ENCODE results near the gene UGT1A7. TPM values are rescaled to one million over a fixed set of nuclear protein-coding genes. Genes with fewer than 3 reads are reported as not detected.

The UGT1A7 gene
- total RNA-seq, 1 donor from 2014 or later: not detected

DNA sequence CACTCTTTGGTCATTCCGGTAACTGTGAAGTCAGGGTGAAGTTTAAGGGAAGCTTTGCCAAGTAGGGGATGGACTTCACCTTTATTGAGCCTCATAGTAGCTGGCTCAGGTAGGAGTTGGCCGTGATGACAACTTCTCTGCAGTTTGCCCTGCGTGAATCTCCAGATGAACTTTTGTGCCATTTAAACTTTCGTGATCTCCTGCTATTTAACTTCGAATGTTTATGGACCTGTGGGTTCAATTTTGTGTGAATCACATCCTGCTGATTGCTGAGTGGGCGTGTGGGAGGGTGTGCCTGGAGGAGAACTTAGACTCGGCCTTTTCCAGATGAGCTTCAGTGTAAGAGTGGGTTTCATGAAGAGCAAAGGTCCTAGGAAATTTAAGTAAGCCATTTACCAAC, 82.6 kb downstream of the UGT1A7 start:
- intact Hi-C loops (cut with micrococcal nuclease): no loop called here
- no peaks in the 10 kb centered on the region for H3K4me1 Mint-ChIP-seq (ENCODE audit: low read depth)
- H3K27ac Mint-ChIP-seq: no peak overlapping the region
- DNase-seq (ENCODE audit: low spot score): no peak
- H3K27me3 Mint-ChIP-seq (ENCODE audit: insufficient read depth): no peaks in the 10 kb centered on the region
- H3K36me3 Mint-ChIP-seq (ENCODE audit: low read depth): no peaks in the 10 kb centered on the region
- no peaks in the 10 kb centered on the region for H3K9me3 Mint-ChIP-seq
- H3K4me3 Mint-ChIP-seq: no peak overlapping the region

DNA sequence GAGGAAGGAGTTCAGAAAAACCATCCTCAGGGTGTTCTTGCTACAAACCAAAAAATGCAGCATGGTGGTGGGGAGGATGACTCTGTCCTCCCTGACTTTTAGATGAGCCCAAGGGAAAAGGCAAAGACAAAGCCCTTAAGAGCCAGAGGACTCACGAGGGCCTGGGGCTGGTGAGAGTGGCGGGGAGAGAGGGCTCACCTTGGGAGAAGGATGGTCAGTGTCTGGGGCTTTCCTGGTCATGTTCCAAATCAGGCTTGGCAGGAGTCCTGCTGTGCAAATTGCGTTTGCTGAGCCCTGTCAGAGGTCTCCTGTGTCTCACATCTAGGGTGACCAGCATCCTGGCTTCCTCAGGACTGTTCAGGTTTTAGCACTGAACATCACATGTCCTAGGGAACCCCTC, 83.1 kb downstream of the UGT1A7 start:
- no peak for DNase-seq (ENCODE audit: low spot score)
- Mint-ChIP-seq H3K27ac (no peak overlapping the region), H3K9me3 (no peaks in the 10 kb centered on the region), H3K36me3 (ENCODE audit: low read depth) (no peaks in the 10 kb centered on the region), H3K4me3 (no peak overlapping the region), H3K4me1 (ENCODE audit: low read depth) (no peaks in the 10 kb centered on the region), H3K27me3 (ENCODE audit: insufficient read depth) (no peaks in the 10 kb centered on the region)
- intact Hi-C loops (cut with micrococcal nuclease): no loop called here

DNA sequence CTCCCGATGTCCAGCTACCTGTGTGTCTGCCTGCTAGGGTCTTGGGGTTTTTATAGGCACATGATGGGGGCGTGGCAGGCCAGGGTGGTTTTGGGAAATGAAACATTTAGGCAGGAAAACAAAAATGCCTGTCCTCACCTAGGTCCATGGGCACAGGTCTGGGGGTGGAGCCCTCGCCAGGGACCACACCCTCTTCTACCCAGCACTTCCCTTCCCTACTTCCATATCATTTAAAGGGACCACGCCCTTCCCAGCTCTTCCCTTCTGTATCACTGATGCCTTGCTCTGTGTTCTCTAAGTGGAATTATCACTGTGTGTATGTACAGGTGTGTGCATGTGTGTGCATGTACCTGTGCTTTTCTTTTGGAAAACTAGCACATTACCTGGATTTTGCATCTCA, 84.7 kb downstream of the UGT1A7 start:
- Mint-ChIP-seq H3K27ac (no peak overlapping the region), H3K4me3 (no peak overlapping the region), H3K4me1 (ENCODE audit: low read depth) (no peaks in the 10 kb centered on the region), H3K27me3 (ENCODE audit: insufficient read depth) (peaks cover 4% of the 10 kb centered on the region), H3K9me3 (no peaks in the 10 kb centered on the region), H3K36me3 (ENCODE audit: low read depth) (no peaks in the 10 kb centered on the region)
- intact Hi-C loops (cut with micrococcal nuclease): no loop called here
- DNase-seq (ENCODE audit: low spot score): no peak

DNA sequence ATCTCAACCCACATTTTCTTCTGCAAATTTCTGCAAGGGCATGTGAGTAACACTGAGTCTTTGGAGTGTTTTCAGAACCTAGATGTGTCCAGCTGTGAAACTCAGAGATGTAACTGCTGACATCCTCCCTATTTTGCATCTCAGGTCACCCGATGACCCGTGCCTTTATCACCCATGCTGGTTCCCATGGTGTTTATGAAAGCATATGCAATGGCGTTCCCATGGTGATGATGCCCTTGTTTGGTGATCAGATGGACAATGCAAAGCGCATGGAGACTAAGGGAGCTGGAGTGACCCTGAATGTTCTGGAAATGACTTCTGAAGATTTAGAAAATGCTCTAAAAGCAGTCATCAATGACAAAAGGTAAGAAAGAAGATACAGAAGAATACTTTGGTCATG, 86.4 kb downstream of the UGT1A7 start:
- H3K9me3 Mint-ChIP-seq: no peaks in the 10 kb centered on the region
- DNase-seq (ENCODE audit: low spot score): no peak
- intact Hi-C loops (cut with micrococcal nuclease): no loop called here
- H3K4me1 Mint-ChIP-seq (ENCODE audit: low read depth): no peaks in the 10 kb centered on the region
- H3K27ac Mint-ChIP-seq: no peak overlapping the region
- peaks cover 4% of the 10 kb centered on the region for H3K27me3 Mint-ChIP-seq (ENCODE audit: insufficient read depth)
- no peaks in the 10 kb centered on the region for H3K36me3 Mint-ChIP-seq (ENCODE audit: low read depth)
- H3K4me3 Mint-ChIP-seq: no peak overlapping the region

DNA sequence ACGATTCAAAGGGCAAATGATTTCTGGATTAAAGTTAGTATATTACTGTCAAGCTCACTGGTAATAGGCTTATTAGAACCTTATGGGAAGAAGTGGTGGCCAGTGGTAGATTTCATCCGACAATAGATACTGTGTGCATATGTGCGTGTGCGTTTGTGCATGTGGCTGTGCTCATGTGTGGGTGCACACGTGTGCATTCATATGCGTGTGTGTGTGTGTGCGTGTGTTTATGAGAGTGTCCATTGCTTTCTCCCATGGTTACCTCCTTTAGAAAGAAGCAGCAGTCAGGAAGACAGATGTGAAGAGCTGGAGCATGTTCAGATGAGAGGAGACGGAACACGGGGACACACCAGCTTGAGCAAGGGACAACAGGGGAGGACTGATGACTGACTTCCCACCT, 87.6 kb downstream of the UGT1A7 start:
- Mint-ChIP-seq H3K36me3 (ENCODE audit: low read depth) (no peaks in the 10 kb centered on the region), H3K4me1 (ENCODE audit: low read depth) (no peaks in the 10 kb centered on the region), H3K27me3 (ENCODE audit: insufficient read depth) (peaks cover 4% of the 10 kb centered on the region), H3K27ac (no peak overlapping the region), H3K4me3 (no peak overlapping the region), H3K9me3 (no peaks in the 10 kb centered on the region)
- intact Hi-C loops (cut with micrococcal nuclease): no loop called here
- DNase-seq (ENCODE audit: low spot score): no peak

DNA sequence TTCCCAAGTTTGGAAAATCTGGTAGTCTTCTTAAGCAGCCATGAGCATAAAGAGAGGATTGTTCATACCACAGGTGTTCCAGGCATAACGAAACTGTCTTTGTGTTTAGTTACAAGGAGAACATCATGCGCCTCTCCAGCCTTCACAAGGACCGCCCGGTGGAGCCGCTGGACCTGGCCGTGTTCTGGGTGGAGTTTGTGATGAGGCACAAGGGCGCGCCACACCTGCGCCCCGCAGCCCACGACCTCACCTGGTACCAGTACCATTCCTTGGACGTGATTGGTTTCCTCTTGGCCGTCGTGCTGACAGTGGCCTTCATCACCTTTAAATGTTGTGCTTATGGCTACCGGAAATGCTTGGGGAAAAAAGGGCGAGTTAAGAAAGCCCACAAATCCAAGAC, 90.5 kb downstream of the UGT1A7 start:
- no peak for DNase-seq (ENCODE audit: low spot score)
- no peaks in the 10 kb centered on the region for H3K36me3 Mint-ChIP-seq (ENCODE audit: low read depth)
- no peak overlapping the region for H3K4me3 Mint-ChIP-seq
- peaks cover 4% of the 10 kb centered on the region for H3K27me3 Mint-ChIP-seq (ENCODE audit: insufficient read depth)
- intact Hi-C loops (cut with micrococcal nuclease): no loop called here
- no peak overlapping the region for H3K27ac Mint-ChIP-seq
- H3K9me3 Mint-ChIP-seq: peaks cover 4% of the 10 kb centered on the region
- H3K4me1 Mint-ChIP-seq (ENCODE audit: low read depth): no peaks in the 10 kb centered on the region

DNA sequence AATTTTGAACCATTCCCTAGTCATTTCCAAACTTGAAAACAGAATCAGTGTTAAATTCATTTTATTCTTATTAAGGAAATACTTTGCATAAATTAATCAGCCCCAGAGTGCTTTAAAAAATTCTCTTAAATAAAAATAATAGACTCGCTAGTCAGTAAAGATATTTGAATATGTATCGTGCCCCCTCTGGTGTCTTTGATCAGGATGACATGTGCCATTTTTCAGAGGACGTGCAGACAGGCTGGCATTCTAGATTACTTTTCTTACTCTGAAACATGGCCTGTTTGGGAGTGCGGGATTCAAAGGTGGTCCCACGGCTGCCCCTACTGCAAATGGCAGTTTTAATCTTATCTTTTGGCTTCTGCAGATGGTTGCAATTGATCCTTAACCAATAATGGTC, 90.9 kb downstream of the UGT1A7 start:
- intact Hi-C loops (cut with micrococcal nuclease): no loop called here
- peaks cover 4% of the 10 kb centered on the region for H3K9me3 Mint-ChIP-seq
- no peak overlapping the region for H3K27ac Mint-ChIP-seq
- peaks cover 4% of the 10 kb centered on the region for H3K27me3 Mint-ChIP-seq (ENCODE audit: insufficient read depth)
- H3K4me1 Mint-ChIP-seq (ENCODE audit: low read depth): no peaks in the 10 kb centered on the region
- no peak overlapping the region for H3K4me3 Mint-ChIP-seq
- no peaks in the 10 kb centered on the region for H3K36me3 Mint-ChIP-seq (ENCODE audit: low read depth)
- DNase-seq (ENCODE audit: low spot score): no peak

DNA sequence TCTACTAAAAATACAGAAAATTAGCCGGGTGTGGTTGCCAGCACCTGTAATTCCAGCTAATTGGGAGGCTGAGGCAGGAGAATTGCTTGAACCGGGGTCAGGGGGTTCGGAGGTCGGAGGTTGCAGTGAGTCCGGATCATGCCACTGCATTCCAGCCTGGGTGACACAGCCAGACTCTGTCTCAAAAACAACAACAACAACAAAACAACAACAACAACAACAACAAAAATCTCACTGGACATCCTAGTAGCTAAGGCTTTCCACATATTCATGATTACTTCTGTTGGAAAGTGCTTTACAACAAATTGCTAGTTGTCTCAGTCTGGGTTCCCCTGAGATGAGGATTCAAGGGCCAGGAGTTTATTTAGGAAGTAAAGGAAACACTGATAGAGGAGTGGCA, 92.2 kb downstream of the UGT1A7 start:
- peaks cover 4% of the 10 kb centered on the region for H3K27me3 Mint-ChIP-seq (ENCODE audit: insufficient read depth)
- no peaks in the 10 kb centered on the region for H3K4me1 Mint-ChIP-seq (ENCODE audit: low read depth)
- H3K4me3 Mint-ChIP-seq: no peak overlapping the region
- no peak overlapping the region for H3K27ac Mint-ChIP-seq
- H3K9me3 Mint-ChIP-seq: peaks cover 4% of the 10 kb centered on the region
- no peak for DNase-seq (ENCODE audit: low spot score)
- intact Hi-C loops (cut with micrococcal nuclease): no loop called here
- H3K36me3 Mint-ChIP-seq (ENCODE audit: low read depth): no peaks in the 10 kb centered on the region

DNA sequence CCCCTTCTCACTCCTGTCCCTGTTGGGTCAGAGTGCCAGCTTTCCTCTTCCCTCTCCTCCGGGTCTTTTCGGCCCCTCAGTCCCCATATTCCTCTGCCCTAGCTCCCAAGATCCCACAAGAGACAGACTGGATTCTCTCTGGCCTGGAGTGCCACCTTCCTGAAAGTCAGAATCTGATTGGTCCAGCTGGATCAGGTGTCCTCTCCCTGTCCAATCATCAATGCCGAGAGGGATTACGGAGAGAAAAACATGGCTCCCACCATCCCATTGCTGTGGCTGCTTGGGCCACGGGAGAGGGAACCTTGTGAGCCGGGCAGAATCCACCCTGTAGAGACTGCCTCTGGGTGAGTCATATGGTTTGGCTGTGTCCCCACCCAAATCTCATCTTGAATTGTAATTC, 93.7 kb downstream of the UGT1A7 start:
- Mint-ChIP-seq H3K36me3 (ENCODE audit: low read depth) (no peaks in the 10 kb centered on the region), H3K4me1 (ENCODE audit: low read depth) (no peaks in the 10 kb centered on the region), H3K9me3 (peaks cover 4% of the 10 kb centered on the region), H3K27ac (no peak overlapping the region), H3K27me3 (ENCODE audit: insufficient read depth) (peaks cover 8% of the 10 kb centered on the region), H3K4me3 (no peak overlapping the region)
- intact Hi-C loops (cut with micrococcal nuclease): no loop called here
- DNase-seq (ENCODE audit: low spot score): no peak

DNA sequence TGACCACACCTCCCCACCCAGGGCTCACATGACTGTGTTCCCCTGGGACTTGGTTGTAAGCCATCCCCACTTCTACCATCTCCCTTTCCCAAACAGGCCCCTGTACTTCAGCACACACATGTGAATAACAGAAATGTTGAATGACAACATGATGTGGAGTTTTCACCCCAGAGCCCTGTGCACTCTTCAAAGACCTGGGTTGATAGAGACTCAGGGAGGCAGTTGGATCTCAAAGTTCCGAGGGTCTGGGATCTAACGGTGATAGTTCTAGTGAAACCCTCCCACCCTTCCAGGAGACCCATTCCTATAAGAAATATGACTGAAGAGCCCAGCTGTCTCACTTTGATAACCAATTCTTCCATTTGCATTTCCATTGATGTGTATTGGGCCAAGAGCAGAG, 96.3 kb downstream of the UGT1A7 start, which contains the start of gene MROH2A:
TSS of gene MROH2A (plus strand) at position 301 of the 400 bp plus-strand sequence. CDS start 1,029 bp downstream, outside the sequence.
- no peak for DNase-seq (ENCODE audit: low spot score)
- intact Hi-C loops (cut with micrococcal nuclease): no loop called here
- Mint-ChIP-seq H3K9me3 (peaks cover 4% of the 10 kb centered on the region), H3K36me3 (ENCODE audit: low read depth) (no peaks in the 10 kb centered on the region), H3K4me1 (ENCODE audit: low read depth) (no peaks in the 10 kb centered on the region), H3K4me3 (no peak within 1 kb of the TSS), H3K27me3 (ENCODE audit: insufficient read depth) (peaks cover 12% of the 10 kb centered on the region), H3K27ac (no peak within 1 kb of the TSS)

DNA sequence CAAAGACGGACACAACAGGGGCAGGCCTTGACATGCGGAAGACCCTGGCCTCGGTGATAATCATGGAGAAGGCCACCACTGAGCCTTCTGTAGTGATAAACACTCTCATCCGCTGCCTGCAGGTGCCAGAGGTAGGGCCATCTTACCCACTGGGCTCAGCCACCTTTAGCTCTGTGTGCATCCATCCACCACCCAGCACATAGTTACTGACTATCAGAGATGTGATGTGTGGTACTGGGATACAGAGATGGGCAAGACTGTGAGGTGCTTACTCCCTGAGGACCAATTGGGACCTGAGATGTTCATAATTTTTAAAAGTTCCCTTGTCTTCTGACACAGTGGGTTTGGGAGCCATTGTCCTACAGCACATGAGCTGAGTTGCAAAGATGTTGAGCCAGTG, 98.0 kb downstream of the UGT1A7 start:
- H3K4me3 Mint-ChIP-seq: no peak overlapping the region
- intact Hi-C loops (cut with micrococcal nuclease): no loop called here
- no peaks in the 10 kb centered on the region for H3K36me3 Mint-ChIP-seq (ENCODE audit: low read depth)
- peaks cover 4% of the 10 kb centered on the region for H3K9me3 Mint-ChIP-seq
- H3K4me1 Mint-ChIP-seq (ENCODE audit: low read depth): no peaks in the 10 kb centered on the region
- no peak for DNase-seq (ENCODE audit: low spot score)
- no peak overlapping the region for H3K27ac Mint-ChIP-seq
- H3K27me3 Mint-ChIP-seq (ENCODE audit: insufficient read depth): peaks cover 12% of the 10 kb centered on the region

DNA sequence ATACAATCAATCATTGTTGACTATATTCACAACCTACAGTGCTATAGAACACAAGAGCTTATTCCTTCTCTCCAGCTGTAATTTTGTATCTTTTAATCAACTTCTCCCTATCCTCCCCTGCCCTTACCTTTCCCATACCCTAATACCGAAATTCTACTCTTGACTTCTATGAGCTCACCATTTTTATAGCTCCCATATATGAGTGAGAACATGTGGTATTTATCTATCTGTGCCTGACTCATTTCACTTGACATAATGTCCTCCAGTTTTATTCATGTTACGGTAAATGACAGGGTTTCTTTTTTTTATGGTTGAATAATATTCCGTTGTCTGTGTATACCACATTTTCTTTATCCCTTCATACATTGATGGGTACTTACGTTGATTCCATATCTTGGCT, 99.1 kb downstream of the UGT1A7 start:
- no peak overlapping the region for H3K27ac Mint-ChIP-seq
- DNase-seq (ENCODE audit: low spot score): no peak
- intact Hi-C loops (cut with micrococcal nuclease): no loop called here
- H3K9me3 Mint-ChIP-seq: peaks cover 3% of the 10 kb centered on the region
- H3K36me3 Mint-ChIP-seq (ENCODE audit: low read depth): no peaks in the 10 kb centered on the region
- no peaks in the 10 kb centered on the region for H3K4me1 Mint-ChIP-seq (ENCODE audit: low read depth)
- H3K27me3 Mint-ChIP-seq (ENCODE audit: insufficient read depth): peaks cover 12% of the 10 kb centered on the region
- no peak overlapping the region for H3K4me3 Mint-ChIP-seq

DNA sequence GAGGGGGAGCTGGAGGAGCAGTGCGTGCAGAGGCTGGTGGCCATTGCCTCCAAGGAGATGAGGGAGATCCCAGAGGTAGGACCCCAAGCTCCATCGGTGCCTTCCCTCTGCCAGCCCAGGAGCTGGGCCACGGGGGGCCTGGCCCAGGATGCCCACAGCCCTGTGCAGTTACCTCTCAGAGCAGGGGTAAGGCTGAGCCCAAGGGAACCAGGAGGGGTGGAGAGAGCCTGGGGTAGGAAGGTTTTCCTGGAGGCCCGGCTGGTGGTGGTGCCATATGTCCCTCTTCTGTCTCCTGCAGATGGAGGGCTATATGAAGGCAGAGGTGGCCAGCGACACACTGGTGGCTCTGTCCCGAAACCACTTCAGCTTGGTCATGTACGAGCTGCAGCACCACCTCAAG, 107.9 kb downstream of the UGT1A7 start:
- no peaks in the 10 kb centered on the region for H3K36me3 Mint-ChIP-seq (ENCODE audit: low read depth)
- H3K27ac Mint-ChIP-seq: no peak overlapping the region
- H3K27me3 Mint-ChIP-seq (ENCODE audit: insufficient read depth): no peaks in the 10 kb centered on the region
- no peak for DNase-seq (ENCODE audit: low spot score)
- no peak overlapping the region for H3K4me3 Mint-ChIP-seq
- no peaks in the 10 kb centered on the region for H3K9me3 Mint-ChIP-seq
- H3K4me1 Mint-ChIP-seq (ENCODE audit: low read depth): no peaks in the 10 kb centered on the region
- intact Hi-C loops (cut with micrococcal nuclease): no loop called here

DNA sequence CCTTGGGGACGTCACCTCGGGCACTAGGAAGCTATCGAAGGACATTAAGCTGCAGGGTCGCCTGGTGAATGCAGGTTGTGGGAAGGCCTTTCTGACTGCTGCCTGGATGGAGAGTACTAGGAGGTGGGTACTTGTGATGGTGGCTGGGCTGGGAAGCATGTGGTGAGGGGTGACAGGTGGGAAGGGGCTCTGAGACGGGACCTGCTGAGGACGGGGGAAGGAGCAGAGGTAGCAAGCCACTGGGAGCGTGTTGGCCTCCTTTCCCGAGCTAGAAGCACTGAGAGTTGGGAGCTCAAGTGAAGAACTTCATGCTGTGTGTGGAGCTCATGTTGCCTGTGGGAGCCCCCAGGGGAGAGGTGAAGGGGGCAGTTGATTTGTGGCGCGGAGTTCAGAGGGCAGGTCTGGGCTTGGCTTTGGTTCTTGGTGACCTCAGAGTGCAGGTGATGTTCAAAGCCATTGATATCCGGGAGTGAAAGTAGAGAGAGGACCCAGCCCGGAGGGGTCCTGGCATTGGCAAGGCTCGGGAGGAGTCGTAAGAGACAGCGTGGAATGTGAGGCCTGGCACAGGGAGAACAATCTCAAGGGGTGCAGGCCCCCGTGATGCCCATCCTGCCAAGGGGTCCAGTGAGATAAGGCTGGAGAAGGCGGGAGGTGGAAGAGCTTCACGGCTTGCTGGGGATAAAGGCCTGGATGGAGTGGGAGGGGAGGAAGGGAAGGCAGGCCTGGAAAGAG, 109.6 kb downstream of the UGT1A7 start:
- Mint-ChIP-seq H3K9me3 (no peaks in the 10 kb centered on the region), H3K27me3 (ENCODE audit: insufficient read depth) (no peaks in the 10 kb centered on the region), H3K36me3 (ENCODE audit: low read depth) (no peaks in the 10 kb centered on the region), H3K4me1 (ENCODE audit: low read depth) (no peaks in the 10 kb centered on the region), H3K27ac (no peak overlapping the region), H3K4me3 (no peak overlapping the region)
- intact Hi-C loops (cut with micrococcal nuclease): no loop called here
- no peak for DNase-seq (ENCODE audit: low spot score)
